HFF-Myc (cell line): ENCODE measurements around the gene ZFP64.
"Not testable (repeated sequence)": the region's sequence is repeated elsewhere in the genome, so short reads cannot be mapped to it uniquely, and the experiment has no call there.

ENCODE experiments used
- DNase-seq: peaks from one replicate; pipeline ENCODE4 v3.0.0-alpha.2; 2011; ENCODE audit warnings: low read depth; ENCODE audit errors: extremely low read depth
- H3K4me3 ChIP-seq: replicated peaks from 2 replicates; pipeline ENCODE4 v1.5.1; 2011; ENCODE audit warnings: low read depth, mild to moderate bottlenecking, control low read depth, low read length
- CTCF ChIP-seq: IDR thresholded peaks from 2 replicates; pipeline ENCODE4 v1.5.1; 2012; ENCODE audit warnings: mild to moderate bottlenecking, low read depth, low read length, control low read depth; ENCODE audit errors: missing control alignments

The ZFP64 gene

GRCh38 chr20:52145587-52145986 lies 46.0 kb downstream of the ZFP64 start:
- no peak for DNase-seq
- H3K4me3 ChIP-seq, result no peak overlapping the region
- no peak for TF ChIP-seq CTCF

GRCh38 chr20:52143277-52143676 lies 48.3 kb downstream of the ZFP64 start:
- DNase-seq, result no peak
- TF ChIP-seq CTCF, result no peak
- no peak overlapping the region for H3K4me3 ChIP-seq

- DNase-seq, result no peak
- H3K4me3 ChIP-seq, result no peak overlapping the region
- TF ChIP-seq CTCF, result no peak
These were observed 48.8 kb downstream of the ZFP64 start for GRCh38 chr20:52142757-52143156.

- H3K4me3 ChIP-seq, result no peak overlapping the region
- no peak for DNase-seq
- no peak for TF ChIP-seq CTCF
These were observed 51.6 kb downstream of the ZFP64 start for GRCh38 chr20:52139986-52140385.

- DNase-seq, result no peak
- TF ChIP-seq CTCF, result no peak
These were observed 53.7 kb downstream of the ZFP64 start for GRCh38 chr20:52137850-52138249.

GRCh38 chr20:52133714-52134113 lies 57.9 kb downstream of the ZFP64 start:
- not testable (repeated sequence) for DNase-seq, H3K4me3 ChIP-seq

More at GRCh38 chr20:52137850-52138249, 53.7 kb downstream of the ZFP64 start:
- H3K4me3 ChIP-seq, result no peak overlapping the region

GRCh38 chr20:52132337-52132736 lies 59.2 kb downstream of the ZFP64 start:
- no peak for DNase-seq
- no peak overlapping the region for H3K4me3 ChIP-seq
- TF ChIP-seq CTCF, result no peak
